Gastrocnemius medialis (tissue), 4 donors: ENCODE results near the gene GOLGA6B. TPM values are rescaled to one million over a fixed set of nuclear protein-coding genes. Genes with fewer than 3 reads are reported as not detected.
"Not testable (repeated sequence)": the region's sequence is repeated elsewhere in the genome, so short reads cannot be mapped to it uniquely, and the experiment has no call there.

Source experiments
- ATAC-seq, 2 donors: fragments of 150-250 bp; one replicate each; pipeline ENCODE4 v1.9.1; 2016
- DNase-seq, 2 donors: peaks; one replicate each; pipeline ENCODE4 v3.0.0-alpha.2; 2019
- H3K27ac ChIP-seq, 4 donors: fragments of 200-600 bp; sonication (generic); 1 replicate in 1 of 4; 2 replicates in 3 of 4; pipeline ENCODE4 v1.5.1; 2016 to 2018; ENCODE audit warnings: mild to moderate bottlenecking in 2 of 4, moderate library complexity in 1 of 4
- H3K27me3 ChIP-seq, 3 donors: fragments of 200-600 bp; sonication (generic) in 2 of 3; 1 replicate in 1 of 3; 2 replicates in 2 of 3; pipeline versions ENCODE4 v1.5.1 to v1.6.0; 2016 to 2019; ENCODE audit warnings: mild to moderate bottlenecking in 1 of 3, moderate library complexity in 1 of 3
- H3K36me3 ChIP-seq, 2 donors: fragments of 200-600 bp; sonication (generic) in 1 of 2; one replicate each; pipeline ENCODE4 v1.5.1; 2017 to 2018
- H3K4me1 ChIP-seq, 2 donors: fragments of 200-600 bp; sonication (generic) in 1 of 2; one replicate each; pipeline ENCODE4 v1.5.1; 2016 to 2017; ENCODE audit warnings: mild to moderate bottlenecking in 2 of 2
- H3K4me3 ChIP-seq, 4 donors: fragments of 200-600 bp; sonication (generic) in 3 of 4; 1 replicate in 1 of 4; 2 replicates in 3 of 4; pipeline ENCODE4 v1.5.1; 2016 to 2019; ENCODE audit warnings: mild to moderate bottlenecking in 2 of 4
- H3K9me3 ChIP-seq, 3 donors: fragments of 200-600 bp; sonication (generic) in 2 of 3; 1 replicate in 1 of 3; 2 replicates in 2 of 3; pipeline ENCODE4 v1.5.1; 2016 to 2019
- CTCF ChIP-seq, 5 experiments: fragments of 450-650 bp in 3 of 5; fragments of 200-600 bp in 2 of 5; sonication (generic) in 2 of 5; IDR thresholded peaks in 4 of 5; conservative IDR thresholded peaks in 1 of 5; 1 replicate in 4 of 5; 2 replicates in 1 of 5; pipeline ENCODE4 v1.5.1; 2016 to 2019; ENCODE audit warnings: antibody characterized with exemption in 5 of 5, mild to moderate bottlenecking in 3 of 5, moderate library complexity in 3 of 5
- POLR2A ChIP-seq, 2 donors: fragments of 450-650 bp; IDR thresholded peaks; one replicate each; pipeline ENCODE4 v1.6.1; 2017; ENCODE audit warnings: antibody characterized with exemption in 2 of 2, mild to moderate bottlenecking in 2 of 2, moderate library complexity in 2 of 2
- in situ Hi-C, 4 donors: fragments of 200-750 bp; cut with MboI; loops; one replicate each; pipeline versions ENCODE4 v1.15.0 to v1.8.0; 2017; ENCODE audit warnings: low sequenced_read_pairs in 4 of 4
- intact Hi-C: fragments of 100-400 bp; cut with DNase I; formaldehyde crosslinking; loops from one replicate; pipeline ENCODE4 v1.15.1; 2023; ENCODE audit warnings: low total_unique reads
- total RNA-seq, 4 donors: library from RNA; depleted of rRNA; stranded (reverse); fragments of >200 nt; gene quantifications; one replicate each; pipeline versions ENCODE4 v1.1.0 to v1.2.3, GENCODE V29; 2016

The GOLGA6B gene
- total RNA-seq, result not detected

GRCh38 chr15:72654397-72654796 is at the start of gene GOLGA6B:
GOLGA6B (plus strand) TSS chr15:72654697; CDS start chr15:72654738, 41 bp downstream.
- ATAC-seq, H3K27ac ChIP-seq, H3K36me3 ChIP-seq, in situ Hi-C loops, H3K4me3 ChIP-seq, H3K9me3 ChIP-seq, H3K27me3 ChIP-seq, DNase-seq, H3K4me1 ChIP-seq, intact Hi-C loops: not testable (repeated sequence)

- no peaks in the 10 kb centered on the region for H3K36me3 ChIP-seq
- H3K4me1 ChIP-seq, result no peaks in the 10 kb centered on the region
- ATAC-seq (no peak), DNase-seq (no peak)
- in situ Hi-C loops (no loop called here), intact Hi-C loops (no loop called here)
- TF ChIP-seq POLR2A (IDR thresholded peaks at IDR 0.05) (no peak), CTCF (IDR thresholded peaks at IDR 0.05 in 4 of 5, conservative IDR thresholded peaks at IDR 0.05 in 1 of 5) (no peak)
- H3K27me3 ChIP-seq, result no peaks in the 10 kb centered on the region
- no peak overlapping the region for H3K4me3 ChIP-seq
- H3K9me3 ChIP-seq, result no peaks in the 10 kb centered on the region
- H3K27ac ChIP-seq, result no peak overlapping the region
These were observed 49.7 kb upstream of the GOLGA6B start for GRCh38 chr15:72604794-72605193.

- H3K27me3 ChIP-seq, in situ Hi-C loops, ATAC-seq, H3K9me3 ChIP-seq, H3K27ac ChIP-seq, H3K4me1 ChIP-seq, DNase-seq, H3K4me3 ChIP-seq, H3K36me3 ChIP-seq, intact Hi-C loops: not testable (repeated sequence)
These were observed 46.4 kb upstream of the GOLGA6B start for GRCh38 chr15:72608084-72608483.

- TF ChIP-seq POLR2A (IDR thresholded peaks at IDR 0.05) (no peak), CTCF (IDR thresholded peaks at IDR 0.05 in 4 of 5, conservative IDR thresholded peaks at IDR 0.05 in 1 of 5) (no peak)
- Histone ChIP-seq H3K27ac (no peak overlapping the region), H3K4me3 (no peak overlapping the region), H3K4me1 (no peaks in the 10 kb centered on the region), H3K36me3 (no peaks in the 10 kb centered on the region), H3K27me3 (no peaks in the 10 kb centered on the region), H3K9me3 (no peaks in the 10 kb centered on the region)
- in situ Hi-C loops, result no loop called here
- DNase-seq (no peak), ATAC-seq (no peak)
- intact Hi-C loops, result no loop called here
These were observed 44.6 kb upstream of the GOLGA6B start for GRCh38 chr15:72609862-72610261.

- H3K36me3 ChIP-seq, H3K9me3 ChIP-seq, H3K4me1 ChIP-seq, H3K27ac ChIP-seq, H3K4me3 ChIP-seq, DNase-seq, H3K27me3 ChIP-seq, ATAC-seq, in situ Hi-C loops, intact Hi-C loops: not testable (repeated sequence)
These were observed 42.2 kb upstream of the GOLGA6B start for GRCh38 chr15:72612324-72612723.

- intact Hi-C loops, result no loop called here
- H3K9me3 ChIP-seq, result no peaks in the 10 kb centered on the region
- in situ Hi-C loops, result no loop called here
- H3K27me3 ChIP-seq, result no peaks in the 10 kb centered on the region
- DNase-seq (no peak), ATAC-seq (no peak)
- H3K4me1 ChIP-seq, result no peaks in the 10 kb centered on the region
- TF ChIP-seq CTCF (IDR thresholded peaks at IDR 0.05 in 4 of 5, conservative IDR thresholded peaks at IDR 0.05 in 1 of 5), result no peak
- TF ChIP-seq POLR2A (IDR thresholded peaks at IDR 0.05), result no peak
- H3K4me3 ChIP-seq, result no peak overlapping the region
- H3K36me3 ChIP-seq, result no peaks in the 10 kb centered on the region
- H3K27ac ChIP-seq, result no peak overlapping the region
These were observed 39.5 kb upstream of the GOLGA6B start for GRCh38 chr15:72614810-72615532.

GRCh38 chr15:72615533-72616233 is 38.8 kb upstream of the GOLGA6B start:
- H3K9me3 ChIP-seq, DNase-seq, H3K27ac ChIP-seq, in situ Hi-C loops, H3K36me3 ChIP-seq, H3K4me3 ChIP-seq, H3K4me1 ChIP-seq, H3K27me3 ChIP-seq, ATAC-seq, intact Hi-C loops: not testable (repeated sequence)
